Pancreas (tissue), 10 donors: ENCODE measurements around the gene GRB10. TPM values are rescaled to one million over a fixed set of nuclear protein-coding genes. Genes with fewer than 3 reads are reported as not detected.

Source experiments
- ATAC-seq, 4 donors: fragments of 200-7000 bp; cut with Tn5 transposase; one replicate each; pipeline versions ENCODE4 v1.8.0 to v1.9.1; 2020; ENCODE audit warnings: mild to moderate bottlenecking in 4 of 4, moderate library complexity in 4 of 4
- DNase-seq, 6 donors: peaks; one replicate each; pipeline ENCODE4 v3.0.0-alpha.2; 2020
- FAIRE-seq: peaks from 2 replicates; lab custom pipeline; 2012; peaks lifted over from hg19 to GRCh38; lab: Jason Lieb, UNC
- H3K27ac ChIP-seq, 4 donors: fragments of 200-600 bp; sonication (generic); 1 replicate in 3 of 4; 2 replicates in 1 of 4; pipeline versions ENCODE4 v1.5.0 to v1.8.0; 2020
- H3K27me3 ChIP-seq, 4 donors: fragments of 200-600 bp; one replicate each; pipeline ENCODE4 v1.8.0; 2021
- H3K36me3 ChIP-seq, 3 donors: fragments of 200-600 bp; sonication (generic) in 1 of 3; one replicate each; pipeline versions ENCODE4 v1.5.0 to v1.8.0; 2020 to 2021
- H3K4me1 ChIP-seq, 3 donors: fragments of 200-600 bp; one replicate each; pipeline ENCODE4 v1.8.0; 2021
- H3K4me3 ChIP-seq, 4 donors: fragments of 200-600 bp; sonication (generic) in 2 of 4; one replicate each; pipeline versions ENCODE4 v1.5.0 to v1.8.0; 2020 to 2021
- H3K9me3 ChIP-seq, 4 donors: fragments of 200-600 bp; one replicate each; pipeline ENCODE4 v1.8.0; 2021
- WGBS, 2 donors: extraction: QIAGEN DNeasy Blood & Tissue Kit; methylation state at CpG; one replicate each; pipeline ENCODE4 v1.1.7; 2013; 5-methylcytosine and 5-hydroxymethylcytosine counted together
- intact Hi-C, 3 donors: fragments of 100-400 bp; cut with DNase I; formaldehyde crosslinking; loops; one replicate each; pipeline versions ENCODE4 v1.11.1 to v1.14.2; 2022
- polyA plus RNA-seq, 2 donors: library from polyadenylated mRNA; stranded (reverse); fragments of 200-250 nt; gene quantifications; one replicate each; pipeline ENCODE4 v1.2.3, GENCODE V29; 2013
- total RNA-seq, 6 donors: library from RNA; stranded (reverse); fragmentation: NEBNext Ultra II Directional in 4 of 6; extraction: Animal tissue kit (Norgen Biotek cat#: 25700) in 4 of 6; gene quantifications; one replicate each; pipeline versions ENCODE4 v1.2.1 to v1.2.4, GENCODE V29; 2021 to 2023
- TF ChIP-seq, protein P1 (sequence below), 4 donors: fragments of 200-600 bp; sonication (generic) in 3 of 4; IDR thresholded peaks; one replicate each; pipeline versions ENCODE4 v1.5.0 to v1.8.0; 2021; ENCODE audit warnings: antibody characterized with exemption in 4 of 4
- donor health status: healthy with polysubstance abuse.
- donor health status: DM: no; HTN: no; CAD: no; lungs with moderate emphysema.
- donor health status: DM: no; HTN: no; CAD: no.
- donor health status: control.
- donor health status: control.
- donor health status: Bipolar disorder and iron deficiency.
- donor health status: DM: yes; HTN: yes; CAD: no.
- donor health status: DM: no; HTN: no; CAD: no.
- donor health status: DM: no; HTN: no; CAD: no.
- donor health status: DM: yes; HTN: yes; CAD: no.

Gene GRB10
- total and polyA plus RNA-seq, 8 donors, result 69.9 to 199 (median 133) TPM

DNA sequence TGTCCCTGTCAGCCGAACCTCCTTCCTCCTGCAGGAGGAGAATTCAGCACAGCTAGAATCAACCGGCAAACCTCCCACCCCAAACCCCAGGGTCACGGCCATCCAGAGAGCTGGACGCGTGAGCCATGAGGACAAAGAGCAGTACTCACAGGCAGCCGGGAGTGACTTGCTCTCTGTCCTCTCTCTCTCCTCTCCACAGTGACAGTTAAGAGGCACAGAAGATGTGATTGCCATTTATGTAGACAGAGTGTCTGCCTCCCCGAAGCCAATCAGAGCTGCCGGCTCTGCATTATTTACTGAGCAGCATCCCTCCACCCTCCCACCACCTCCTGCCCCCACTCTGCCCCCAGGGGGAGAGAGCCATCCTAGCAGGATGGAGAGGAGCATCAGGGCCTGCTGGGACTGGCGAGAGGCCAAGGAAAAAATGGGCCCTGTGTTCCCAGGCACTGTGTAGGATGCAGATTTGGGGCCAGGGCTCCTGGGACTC is 221.8 kb downstream of the GRB10 start:
- Histone ChIP-seq H3K9me3 (no peaks in the 10 kb centered on the region), H3K4me3 (no peak overlapping the region), H3K27me3 (no peaks in the 10 kb centered on the region), H3K4me1 (peaks cover 5 to 16% (median 14%) of the 10 kb centered on the region in 3 donors), H3K27ac (no peak overlapping the region), H3K36me3 (no peaks in the 10 kb centered on the region)
- DNase-seq, result peak in 1 of 6 donors; percentile 21
- FAIRE-seq, result no peak
- 42 to 44% methylated on average over 9 of the region's 9 CpGs for WGBS, 2 donors
- ATAC-seq, result peak in 2 of 4 donors; percentile 34 to 36
- TF ChIP-seq, protein P1, sequence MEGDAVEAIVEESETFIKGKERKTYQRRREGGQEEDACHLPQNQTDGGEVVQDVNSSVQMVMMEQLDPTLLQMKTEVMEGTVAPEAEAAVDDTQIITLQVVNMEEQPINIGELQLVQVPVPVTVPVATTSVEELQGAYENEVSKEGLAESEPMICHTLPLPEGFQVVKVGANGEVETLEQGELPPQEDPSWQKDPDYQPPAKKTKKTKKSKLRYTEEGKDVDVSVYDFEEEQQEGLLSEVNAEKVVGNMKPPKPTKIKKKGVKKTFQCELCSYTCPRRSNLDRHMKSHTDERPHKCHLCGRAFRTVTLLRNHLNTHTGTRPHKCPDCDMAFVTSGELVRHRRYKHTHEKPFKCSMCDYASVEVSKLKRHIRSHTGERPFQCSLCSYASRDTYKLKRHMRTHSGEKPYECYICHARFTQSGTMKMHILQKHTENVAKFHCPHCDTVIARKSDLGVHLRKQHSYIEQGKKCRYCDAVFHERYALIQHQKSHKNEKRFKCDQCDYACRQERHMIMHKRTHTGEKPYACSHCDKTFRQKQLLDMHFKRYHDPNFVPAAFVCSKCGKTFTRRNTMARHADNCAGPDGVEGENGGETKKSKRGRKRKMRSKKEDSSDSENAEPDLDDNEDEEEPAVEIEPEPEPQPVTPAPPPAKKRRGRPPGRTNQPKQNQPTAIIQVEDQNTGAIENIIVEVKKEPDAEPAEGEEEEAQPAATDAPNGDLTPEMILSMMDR (IDR thresholded peaks at IDR 0.05), result no peak
- intact Hi-C loops, result no loop called here

DNA sequence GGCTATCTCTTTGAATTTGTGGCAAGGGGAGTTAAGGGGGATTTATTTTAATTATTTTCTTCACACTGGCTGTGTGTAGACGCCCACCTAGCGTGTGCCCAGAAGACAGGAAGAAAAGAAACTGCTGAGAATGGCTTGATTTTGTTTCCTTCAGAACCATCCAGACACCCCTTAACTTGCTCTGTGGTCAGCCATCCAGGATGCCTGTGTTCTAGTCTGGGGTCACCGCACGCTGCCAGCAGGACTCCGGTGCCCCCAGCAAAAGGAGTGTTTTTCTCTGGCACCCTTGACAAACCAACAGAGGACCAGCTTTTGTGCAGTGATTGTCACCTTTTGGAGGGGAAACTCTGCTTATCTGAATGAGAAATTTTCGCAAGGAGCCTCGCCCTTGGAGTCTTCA is 222.8 kb downstream of the GRB10 start:
- FAIRE-seq (no peak), ATAC-seq (no peak), DNase-seq (no peak)
- Histone ChIP-seq H3K4me3 (no peak overlapping the region), H3K27me3 (no peaks in the 10 kb centered on the region), H3K27ac (no peak overlapping the region), H3K9me3 (no peaks in the 10 kb centered on the region), H3K4me1 (peaks cover 0 to 7% (median 6%) of the 10 kb centered on the region in 3 donors), H3K36me3 (no peaks in the 10 kb centered on the region)
- TF ChIP-seq, protein P1 (IDR thresholded peaks at IDR 0.05), result no peak
- intact Hi-C loops, result no loop called here
- 93 to 97% methylated on average over 7 of the region's 7 CpGs for WGBS, 2 donors

DNA sequence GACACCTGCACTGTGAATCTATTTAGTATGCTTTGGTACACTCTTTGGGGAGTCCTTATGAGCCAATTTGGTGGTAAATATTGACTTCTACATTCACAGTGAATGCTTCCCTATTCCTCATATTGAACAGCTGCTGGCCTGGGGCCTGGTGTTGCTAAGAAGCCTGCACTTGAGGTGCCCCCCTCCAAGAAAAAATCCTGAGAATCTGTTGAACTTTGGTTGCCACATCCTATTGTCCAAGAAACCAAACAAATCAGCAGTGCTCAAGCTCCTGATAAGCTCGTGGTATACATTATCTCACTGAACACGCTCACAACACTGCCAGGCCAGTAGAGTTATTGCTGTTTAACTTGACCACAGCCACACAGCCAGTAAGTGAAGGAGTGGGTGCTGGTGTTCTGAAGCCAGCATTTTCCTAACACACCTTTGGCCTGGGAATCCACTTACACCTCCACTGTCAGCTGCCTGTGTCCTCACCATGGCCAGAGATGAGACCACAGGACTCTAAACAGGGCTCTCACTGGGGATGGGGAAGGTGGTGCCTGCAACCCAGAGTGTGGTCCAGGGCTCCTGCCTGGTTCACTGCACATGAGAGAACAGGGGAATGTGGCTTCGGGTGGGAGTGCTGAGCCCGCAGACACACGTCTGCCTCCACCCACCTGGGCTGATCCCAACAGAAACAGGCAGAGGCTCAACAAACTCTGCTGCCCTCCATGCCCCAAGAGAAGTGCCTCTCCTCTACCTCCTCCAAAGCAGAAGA is 224.2 kb downstream of the GRB10 start:
- H3K4me3 ChIP-seq, result no peak overlapping the region
- TF ChIP-seq, protein P1 (IDR thresholded peaks at IDR 0.05), result no peak
- DNase-seq (no peak), FAIRE-seq (no peak), ATAC-seq (peak in 3 of 4 donors; percentile 39 to 56 (median 47))
- intact Hi-C loops, result no loop called here
- peaks cover 0 to 7% (median 0%) of the 10 kb centered on the region in 3 donors for H3K4me1 ChIP-seq
- no peaks in the 10 kb centered on the region for H3K9me3 ChIP-seq
- no peaks in the 10 kb centered on the region for H3K27me3 ChIP-seq
- H3K27ac ChIP-seq, result no peak overlapping the region
- 55 to 57% methylated on average over 5 of the region's 5 CpGs for WGBS, 2 donors
- H3K36me3 ChIP-seq, result no peaks in the 10 kb centered on the region

DNA sequence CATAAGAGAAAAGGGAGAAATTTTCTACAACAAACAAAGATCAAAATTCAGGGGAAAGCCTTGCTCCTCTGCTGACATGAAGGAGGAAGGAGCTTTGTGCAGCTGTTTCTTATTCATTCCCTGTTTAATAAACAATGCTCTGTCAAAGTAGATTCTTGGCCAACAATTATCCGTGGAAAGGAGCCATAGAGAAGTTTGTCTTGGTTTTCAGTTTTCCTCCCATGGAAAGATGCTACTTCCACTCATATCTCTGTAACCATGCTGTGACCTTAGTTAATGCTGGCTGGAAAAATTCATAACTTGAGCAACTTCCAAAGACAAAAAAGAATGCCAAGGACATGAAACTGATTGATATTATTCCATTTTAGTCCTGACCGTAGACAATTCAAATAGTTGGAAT is 225.6 kb downstream of the GRB10 start:
- FAIRE-seq (no peak), DNase-seq (no peak), ATAC-seq (no peak)
- 19 to 22% methylated on average over 2 of the region's 2 CpGs for WGBS, 2 donors
- Histone ChIP-seq H3K4me1 (peaks cover 6 to 7% (median 7%) of the 10 kb centered on the region in 3 donors), H3K4me3 (no peak overlapping the region), H3K27me3 (no peaks in the 10 kb centered on the region), H3K36me3 (no peaks in the 10 kb centered on the region), H3K27ac (no peak overlapping the region), H3K9me3 (no peaks in the 10 kb centered on the region)
- intact Hi-C loops, result no loop called here
- TF ChIP-seq, protein P1 (IDR thresholded peaks at IDR 0.05), result no peak
